ENCODE data around the gene LMNB1. TPM values are rescaled to one million over a fixed set of nuclear protein-coding genes. Genes with fewer than 3 reads are reported as not detected.
"Not testable (repeated sequence)": the region's sequence is repeated elsewhere in the genome, so short reads cannot be mapped to it uniquely, and the experiment has no call there.

The LMNB1 gene
- 100 to 1,000 TPM in 1 of 2 donors, 10 to 100 TPM in 1; 58.0 to 216 TPM for total RNA-seq

- intact Hi-C loops (cut with DNase I): no loop called here
- H3K9ac ChIP-seq (ENCODE audit: low read depth in 2 of 2, low read length in 2 of 2): peak within 1 kb of the TSS; percentile 83 to 98
- H3K27ac ChIP-seq: peak within 1 kb of the TSS; percentile 89
- H3K36me3 ChIP-seq: no peaks in the 10 kb centered on the region
- TF ChIP-seq CTCF (IDR thresholded peaks at IDR 0.05): no peak
- H3K27me3 ChIP-seq: no peaks in the 10 kb centered on the region
- DNase-seq: peak; percentile 97
- peak within 1 kb of the TSS; percentile 81 for H3K4me3 ChIP-seq
- no peaks in the 10 kb centered on the region for H3K9me3 ChIP-seq
- no peaks in the 10 kb centered on the region for H3K4me1 ChIP-seq
Measured at GRCh38 chr5:126776499-126777256, at the start of gene LMNB1. Gene LMNB1 (plus strand): TSS chr5:126777136. CDS start chr5:126777509, 373 bp downstream.

GRCh38 chr5:126732716-126733115 lies 44.2 kb upstream of the LMNB1 start:
- no peak for TF ChIP-seq CTCF (IDR thresholded peaks at IDR 0.05)
- Histone ChIP-seq H3K27ac (no peak overlapping the region), H3K36me3 (no peaks in the 10 kb centered on the region), H3K9ac (ENCODE audit: low read depth in 2 of 2, low read length in 2 of 2) (no peak overlapping the region), H3K4me1 (no peaks in the 10 kb centered on the region), H3K9me3 (no peaks in the 10 kb centered on the region), H3K27me3 (no peaks in the 10 kb centered on the region), H3K4me3 (no peak overlapping the region)
- intact Hi-C loops (cut with DNase I): no loop called here
- DNase-seq: no peak

GRCh38 chr5:126734573-126734972 lies 42.4 kb upstream of the LMNB1 start:
- not testable (repeated sequence) for H3K4me3 ChIP-seq, H3K36me3 ChIP-seq

GRCh38 chr5:126736141-126736540 lies 40.8 kb upstream of the LMNB1 start:
- Histone ChIP-seq H3K9ac (ENCODE audit: low read depth in 2 of 2, low read length in 2 of 2) (no peak overlapping the region), H3K4me1 (no peaks in the 10 kb centered on the region), H3K27ac (no peak overlapping the region), H3K36me3 (no peaks in the 10 kb centered on the region), H3K4me3 (no peak overlapping the region), H3K27me3 (no peaks in the 10 kb centered on the region), H3K9me3 (no peaks in the 10 kb centered on the region)
- TF ChIP-seq CTCF (IDR thresholded peaks at IDR 0.05): no peak
- no peak for DNase-seq
- intact Hi-C loops (cut with DNase I): no loop called here

More at GRCh38 chr5:126734573-126734972, 42.4 kb upstream of the LMNB1 start:
- intact Hi-C loops (cut with DNase I); H3K9ac ChIP-seq (ENCODE audit: low read depth in 2 of 2, low read length in 2 of 2); H3K27ac ChIP-seq; H3K9me3 ChIP-seq; DNase-seq; H3K4me1 ChIP-seq; H3K27me3 ChIP-seq: not testable (repeated sequence)

GRCh38 chr5:126741361-126741760 lies 35.6 kb upstream of the LMNB1 start:
- no peak overlapping the region for H3K9ac ChIP-seq (ENCODE audit: low read depth in 2 of 2, low read length in 2 of 2)
- no peaks in the 10 kb centered on the region for H3K36me3 ChIP-seq
- intact Hi-C loops (cut with DNase I): no loop called here
- no peak for TF ChIP-seq CTCF (IDR thresholded peaks at IDR 0.05)
- H3K27ac ChIP-seq: no peak overlapping the region
- no peaks in the 10 kb centered on the region for H3K27me3 ChIP-seq
- no peak for DNase-seq
- H3K4me1 ChIP-seq: no peaks in the 10 kb centered on the region
- H3K4me3 ChIP-seq: no peak overlapping the region
- H3K9me3 ChIP-seq: no peaks in the 10 kb centered on the region

- intact Hi-C loops (cut with DNase I): no loop called here
- DNase-seq: no peak
Measured at GRCh38 chr5:126742425-126742824, 34.5 kb upstream of the LMNB1 start.

More at GRCh38 chr5:126742425-126742824, 34.5 kb upstream of the LMNB1 start:
- no peak overlapping the region for H3K4me3 ChIP-seq
- H3K9ac ChIP-seq (ENCODE audit: low read depth in 2 of 2, low read length in 2 of 2): no peak overlapping the region
- H3K27me3 ChIP-seq: no peaks in the 10 kb centered on the region
- no peaks in the 10 kb centered on the region for H3K9me3 ChIP-seq
- H3K27ac ChIP-seq: no peak overlapping the region
- no peaks in the 10 kb centered on the region for H3K36me3 ChIP-seq
- no peaks in the 10 kb centered on the region for H3K4me1 ChIP-seq
- no peak for TF ChIP-seq CTCF (IDR thresholded peaks at IDR 0.05)
